Esophagus squamous epithelium (tissue), 5 donors: ENCODE results near the gene CELSR1. TPM values are rescaled to one million over a fixed set of nuclear protein-coding genes. Genes with fewer than 3 reads are reported as not detected.

Experiments used
- DNase-seq: peaks from one replicate; lab custom pipeline; 2025; lab: John Stamatoyannopoulos, UW
- H3K27ac ChIP-seq, 4 donors: fragments of 200-600 bp; sonication (generic); one replicate each; pipeline ENCODE4 v1.5.1; 2016 to 2019; ENCODE audit warnings: mild to moderate bottlenecking in 1 of 4
- H3K27me3 ChIP-seq, 4 donors: fragments of 200-600 bp; sonication (generic); 1 replicate in 3 of 4; 2 replicates in 1 of 4; pipeline versions ENCODE4 v1.5.1 to v1.6.0; 2017 to 2021; ENCODE audit warnings: antibody characterized with exemption in 1 of 4
- H3K36me3 ChIP-seq, 3 donors: fragments of 200-600 bp; sonication (generic); one replicate each; pipeline ENCODE4 v1.5.1; 2016 to 2019
- H3K4me1 ChIP-seq, 3 donors: fragments of 200-600 bp; sonication (generic); one replicate each; pipeline ENCODE4 v1.5.1; 2017 to 2019
- H3K4me3 ChIP-seq, 4 donors: fragments of 200-600 bp; sonication (generic); 1 replicate in 3 of 4; 2 replicates in 1 of 4; pipeline ENCODE4 v1.5.1; 2016 to 2019; ENCODE audit warnings: mild to moderate bottlenecking in 2 of 4, moderate library complexity in 1 of 4
- H3K9me3 ChIP-seq, 3 donors: fragments of 200-600 bp; sonication (generic); one replicate each; pipeline ENCODE4 v1.5.1; 2016 to 2019
- CTCF ChIP-seq, 6 experiments: fragments of 450-650 bp in 4 of 6; fragments of 200-600 bp in 2 of 6; sonication (generic) in 2 of 6; IDR thresholded peaks; one replicate each; pipeline ENCODE4 v1.5.1; 2016 to 2019; ENCODE audit warnings: antibody characterized with exemption in 6 of 6, mild to moderate bottlenecking in 4 of 6, moderate library complexity in 4 of 6
- POLR2A ChIP-seq, 4 donors: fragments of 450-650 bp; IDR thresholded peaks; one replicate each; pipeline ENCODE4 v1.6.1; 2017; ENCODE audit warnings: antibody characterized with exemption in 4 of 4, mild to moderate bottlenecking in 4 of 4, moderate library complexity in 3 of 4
- WGBS, 2 donors: methylation state at CpG; one replicate each; pipeline ENCODE4 v1.1.5; 2018; 5-methylcytosine and 5-hydroxymethylcytosine counted together
- intact Hi-C: fragments of 100-400 bp; cut with DNase I; formaldehyde crosslinking; loops from one replicate; pipeline ENCODE4 v1.15.0; 2022
- total RNA-seq, 4 donors: library from RNA; depleted of rRNA; stranded (reverse); fragments of >200 nt; gene quantifications; one replicate each; pipeline ENCODE4 v1.1.0, GENCODE V29; 2016
- donor health status: DM: yes; HTN: yes; CAD: no.

CELSR1 gene
- total RNA-seq, 4 donors from 2014 or later, result 38.7 to 50.6 (median 43.7) TPM

GRCh38 chr22:46456818-46457163, 80.6 kb downstream of the CELSR1 start:
- Histone ChIP-seq H3K27ac (no peak overlapping the region), H3K9me3 (no peaks in the 10 kb centered on the region), H3K4me3 (no peak overlapping the region), H3K36me3 (peaks cover 0 to 38% (median 0%) of the 10 kb centered on the region in 3 donors), H3K27me3 (peaks cover 0 to 5% (median 0%) of the 10 kb centered on the region in 4 donors), H3K4me1 (peaks cover 17 to 44% (median 27%) of the 10 kb centered on the region in 3 donors)
- no peak for DNase-seq
- TF ChIP-seq CTCF (IDR thresholded peaks at IDR 0.05) (no peak), POLR2A (IDR thresholded peaks at IDR 0.05) (no peak)
- intact Hi-C loops, result loop anchor here (10.0 kb wide), 1 partner anchor 78 kb away; the partner anchor contains the start of gene CELSR1
- 73 to 89% methylated on average over 3 to 5 of the region's 12 CpGs for WGBS, 2 donors

- Histone ChIP-seq H3K27me3 (peaks cover 0 to 7% (median 0%) of the 10 kb centered on the region in 4 donors), H3K4me1 (peaks cover 20 to 58% (median 37%) of the 10 kb centered on the region in 3 donors), H3K36me3 (peaks cover 0 to 24% (median 0%) of the 10 kb centered on the region in 3 donors), H3K27ac (peak overlapping the region in 3 of 4 donors; percentile 37 to 83 (median 75)), H3K9me3 (no peaks in the 10 kb centered on the region), H3K4me3 (no peak overlapping the region)
- no peak for DNase-seq
- 74 to 85% methylated on average over 6 to 12 of the region's 13 CpGs for WGBS, 2 donors
- intact Hi-C loops, result loop anchor here (10.0 kb wide), 1 partner anchor 79 kb away; the partner anchor contains the start of gene CELSR1
- TF ChIP-seq POLR2A (IDR thresholded peaks at IDR 0.05) (no peak), CTCF (IDR thresholded peaks at IDR 0.05) (no peak)
Measured at GRCh38 chr22:46455446-46455845, 82.0 kb downstream of the CELSR1 start.

GRCh38 chr22:46454504-46455269, 82.7 kb downstream of the CELSR1 start:
- no peak for DNase-seq
- H3K36me3 ChIP-seq, result peaks cover 0 to 21% (median 0%) of the 10 kb centered on the region in 3 donors
- WGBS, 2 donors, result 57 to 67% methylated on average over 17 to 25 of the region's 33 CpGs
- no peak for TF ChIP-seq CTCF (IDR thresholded peaks at IDR 0.05)
- TF ChIP-seq POLR2A (IDR thresholded peaks at IDR 0.05), result no peak
- peaks cover 20 to 65% (median 43%) of the 10 kb centered on the region in 3 donors for H3K4me1 ChIP-seq
- H3K27me3 ChIP-seq, result peaks cover 0 to 14% (median 0%) of the 10 kb centered on the region in 4 donors
- intact Hi-C loops, result loop anchor here (10.0 kb wide), 1 partner anchor 80 kb away; the partner anchor contains the start of gene CELSR1
- H3K4me3 ChIP-seq, result no peak overlapping the region
- H3K27ac ChIP-seq, result peak overlapping the region; percentile 63 to 83 (median 79)
- H3K9me3 ChIP-seq, result no peaks in the 10 kb centered on the region

- DNase-seq, result no peak
- Histone ChIP-seq H3K27me3 (peaks cover 0 to 15% (median 0%) of the 10 kb centered on the region in 4 donors), H3K27ac (peak overlapping the region; percentile 63 to 90 (median 80)), H3K36me3 (peaks cover 0 to 17% (median 0%) of the 10 kb centered on the region in 3 donors), H3K4me1 (peaks cover 20 to 67% (median 43%) of the 10 kb centered on the region in 3 donors), H3K4me3 (no peak overlapping the region), H3K9me3 (no peaks in the 10 kb centered on the region)
- intact Hi-C loops, result loop anchor here (10.0 kb wide), 1 partner anchor 81 kb away; the partner anchor contains the start of gene CELSR1
- 68 to 84% methylated on average over 8 to 12 of the region's 24 CpGs for WGBS, 2 donors
- TF ChIP-seq POLR2A (IDR thresholded peaks at IDR 0.05) (no peak), CTCF (IDR thresholded peaks at IDR 0.05) (no peak)
Measured at GRCh38 chr22:46453829-46454503, 83.5 kb downstream of the CELSR1 start.
